PFSK-1 (cell line): ENCODE data around the gene FMO2.

ENCODE experiments used
- FOXP2 ChIP-seq: optimal IDR thresholded peaks from 2 replicates; pipeline ENCODE3; 2011; ENCODE audit warnings: borderline replicate concordance, control low read depth, inconsistent platforms; ENCODE audit not compliant: insufficient read depth; ENCODE audit errors: extremely low read length, extremely low read depth
- POLR2AphosphoS5 ChIP-seq: IDR thresholded peaks from 2 replicates; pipeline ENCODE4 v1.6.1; 2012; ENCODE audit warnings: low read depth, mild to moderate bottlenecking, control low read depth, low read length, moderate library complexity
- SIN3A ChIP-seq: IDR thresholded peaks from 2 replicates; pipeline ENCODE4 v1.6.1; 2012; ENCODE audit warnings: mild to moderate bottlenecking, low read length, moderate library complexity, borderline replicate concordance; ENCODE audit not compliant: insufficient read depth
- TAF1 ChIP-seq: IDR thresholded peaks from 2 replicates; pipeline ENCODE4 v1.6.1; 2012; ENCODE audit warnings: low read length, control low read depth, borderline replicate concordance; ENCODE audit not compliant: insufficient read depth

GRCh38 chr1:171174560-171175294 is 10.4 kb upstream of the FMO2 start:
- TF ChIP-seq POLR2AphosphoS5: no peak
- no peak for TF ChIP-seq SIN3A
- no peak for TF ChIP-seq TAF1
- no peak for TF ChIP-seq FOXP2
